ENCODE measurements around the gene GSTK1. TPM values are rescaled to one million over a fixed set of nuclear protein-coding genes. Genes with fewer than 3 reads are reported as not detected.

Gene GSTK1
- total and polyA plus RNA-seq, 9 of the 15 experiments (the other 6 are each of a cell fraction or from before 2014, with no cell fraction given) = 155 to 441 (median 233) TPM

DNA sequence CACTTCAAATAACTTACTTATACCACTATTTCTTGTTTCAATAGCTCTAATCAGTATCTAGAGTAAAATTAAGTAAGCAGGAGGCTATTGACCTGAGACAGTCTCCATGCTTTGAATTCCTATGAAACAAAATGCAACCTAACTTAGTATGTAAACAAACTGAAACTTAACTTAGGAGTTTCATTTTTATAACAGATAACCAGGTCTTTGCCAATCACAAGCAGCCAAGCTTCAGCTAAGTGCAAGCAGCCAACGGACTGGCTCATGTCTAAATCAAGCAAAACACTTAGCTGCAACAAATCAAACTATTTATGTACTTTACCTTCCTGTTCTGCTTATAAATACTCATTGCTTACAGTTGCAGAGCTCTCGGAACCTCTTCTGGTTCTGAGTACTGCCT lies 4.4 kb upstream of the GSTK1 start (continued):
- 0 out of 2 replicates have a peak, but pooled peaks have one; percentile 6 for TF ChIP-seq NFRKB (IDR thresholded peaks at IDR 0.05; ENCODE audit: low read depth)
- no peak for TF ChIP-seq RBBP5 (IDR thresholded peaks at IDR 0.05; ENCODE audit: borderline replicate concordance, insufficient read depth, low read length, poor library complexity, severe bottlenecking)
- TF ChIP-seq ZFP36 (IDR thresholded peaks at IDR 0.05; ENCODE audit: low read depth, low read length, partially characterized antibody) = no peak
- no peak for TF ChIP-seq ILK (tag; IDR thresholded peaks at IDR 0.05; ENCODE audit: borderline replicate concordance, low read depth)
- TF ChIP-seq ZBTB5 (IDR thresholded peaks at IDR 0.05) = no peak
- peak in 1 of 2 experiments; percentile 68; a peak in 2 of 4 replicates for TF ChIP-seq FOXA3 (CRISPR knock-in tag; conservative IDR thresholded peaks at IDR 0.05 in 1 of 2, IDR thresholded peaks at IDR 0.05 in 1 of 2)
- TF ChIP-seq FOXM1 (IDR thresholded peaks at IDR 0.05; ENCODE audit: low read depth) = peak; percentile 53; the same call in 1 of the 2 replicates
- no peak for TF ChIP-seq FOXM1 (CRISPR knock-in tag; IDR thresholded peaks at IDR 0.05; ENCODE audit: low read depth)
- TF ChIP-seq SETDB1 (IDR thresholded peaks at IDR 0.05; ENCODE audit: low read length) = no peak
- TF ChIP-seq GMEB1 (CRISPR knock-in tag; IDR thresholded peaks at IDR 0.05) = no peak
- TF ChIP-seq ZNF740 (CRISPR knock-in tag; IDR thresholded peaks at IDR 0.05) = no peak
- TF ChIP-seq ZNF740 (tag; IDR thresholded peaks at IDR 0.05) = 0 out of 4 replicates have a peak, but pooled peaks of 1 of the 2 experiments have one; percentile 12
- TF ChIP-seq FOXP4 (CRISPR knock-in tag; IDR thresholded peaks at IDR 0.05; ENCODE audit: borderline replicate concordance) = no peak
- TF ChIP-seq POLR2G (IDR thresholded peaks at IDR 0.05; ENCODE audit: low read depth, low read length) = no peak

Measured in K562 (cell line).